Activated CD8-positive, alpha-beta memory T cell treated with anti-CD3 and anti-CD28 coated beads for 24 hours (primary cell): ENCODE data around the gene ZNF580.

ENCODE experiments used
- DNase-seq: peaks from one replicate; pipeline ENCODE4 v3.0.0-alpha.2; 2020

The ZNF580 gene

DNA sequence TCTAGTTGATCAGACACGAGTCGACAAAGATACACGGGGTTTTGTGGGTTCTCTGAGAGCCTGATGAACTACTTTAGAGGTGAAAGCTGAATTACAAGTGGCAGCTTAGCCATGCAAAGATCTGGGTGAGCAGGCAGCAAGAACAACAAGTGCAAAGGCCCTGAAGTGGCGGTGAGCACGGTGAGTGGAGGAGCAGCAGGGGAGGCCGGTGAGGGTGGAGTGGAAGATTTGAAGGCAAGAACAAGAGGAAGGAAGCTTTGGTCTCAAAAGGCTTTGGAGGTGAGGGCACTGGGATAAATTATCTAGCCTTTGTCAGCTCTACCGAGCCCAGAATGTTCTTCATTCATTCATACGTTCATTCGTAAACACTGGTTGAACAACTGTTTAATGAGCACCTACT lies 34.0 kb upstream of the ZNF580 start:
- no peak for DNase-seq

DNA sequence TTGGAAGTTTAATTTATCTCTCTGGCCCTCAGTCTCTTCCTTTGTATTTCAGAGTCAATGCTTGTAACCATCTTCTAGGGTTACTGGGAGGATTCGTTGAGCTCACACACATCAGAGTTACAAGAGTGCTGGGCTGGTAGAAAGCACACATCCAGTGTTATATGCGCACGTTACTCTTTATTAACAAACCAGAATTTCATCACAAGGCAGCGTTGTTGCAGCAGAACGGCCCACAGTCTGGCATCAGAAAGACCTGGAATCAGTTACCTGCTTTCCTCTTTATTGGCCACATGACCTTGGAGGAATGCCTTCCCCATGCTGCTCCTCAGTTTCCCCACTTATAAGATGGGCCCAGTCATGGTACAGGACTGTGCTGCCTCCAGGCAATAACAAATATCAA lies 31.5 kb upstream of the ZNF580 start:
- DNase-seq = no peak

DNA sequence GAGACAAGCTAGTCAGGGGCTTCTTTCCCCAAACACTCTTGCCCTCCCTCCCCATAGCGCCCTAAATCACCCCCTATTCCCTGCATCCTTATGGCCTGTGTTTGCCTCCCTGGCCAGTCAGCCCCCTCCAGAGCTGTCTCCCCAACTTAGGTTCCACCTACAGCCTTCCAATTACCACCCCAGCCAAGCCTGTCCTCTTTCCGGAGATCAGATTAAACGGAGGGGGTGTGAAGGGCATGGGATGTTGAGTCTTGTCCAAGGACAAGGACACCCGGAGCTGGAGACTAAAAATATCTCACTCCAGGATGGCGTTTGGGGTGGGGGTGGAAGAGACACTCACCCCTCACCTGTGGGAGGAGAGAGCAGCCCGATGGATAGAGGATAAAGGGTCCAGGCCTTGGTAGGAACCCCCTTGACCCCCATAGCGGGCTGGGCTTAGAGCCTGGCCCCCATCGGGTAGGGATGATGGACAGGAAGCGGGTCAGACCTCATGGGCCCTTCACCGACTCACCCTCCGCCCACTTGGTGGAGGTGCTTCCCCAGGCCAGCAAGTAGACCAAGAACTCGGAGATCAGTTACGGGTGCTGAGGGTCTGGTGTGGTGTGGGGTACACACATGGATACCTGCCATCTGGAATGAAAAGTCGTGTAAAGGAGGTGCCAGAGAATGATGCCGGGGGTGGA lies 29.4 kb upstream of the ZNF580 start:
- no peak for DNase-seq

DNA sequence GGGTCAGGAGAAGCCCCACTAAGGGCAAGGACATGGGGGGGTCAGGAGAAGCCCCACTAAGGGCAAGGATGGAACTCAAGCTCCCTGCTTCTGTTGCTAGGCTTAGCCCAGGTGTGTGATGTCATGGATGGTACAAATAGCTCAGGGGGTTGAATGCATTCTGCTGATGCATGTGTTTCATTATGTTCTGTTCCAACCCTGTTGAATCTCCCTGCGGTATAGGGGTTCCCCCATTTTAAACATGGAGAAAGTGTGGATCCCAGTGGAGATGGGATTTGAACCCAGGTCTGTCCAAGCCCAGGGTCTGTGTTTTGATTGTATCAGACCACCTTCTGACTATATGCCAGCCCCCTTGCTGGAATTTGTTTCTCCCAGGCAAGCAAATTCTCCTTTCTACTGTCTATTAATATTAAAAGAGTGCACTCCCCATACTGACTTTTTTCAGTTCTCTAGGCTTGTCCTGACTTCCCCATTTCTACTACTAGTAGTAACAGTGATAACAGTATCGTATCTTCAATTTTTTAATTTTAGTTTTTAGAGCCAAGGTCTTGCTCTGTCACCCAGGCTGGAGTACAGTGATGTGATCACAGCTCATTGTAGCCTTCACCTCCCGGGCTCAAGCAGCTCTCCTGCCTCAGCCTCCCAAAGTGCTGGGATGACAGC lies 28.7 kb upstream of the ZNF580 start:
- no peak for DNase-seq

DNA sequence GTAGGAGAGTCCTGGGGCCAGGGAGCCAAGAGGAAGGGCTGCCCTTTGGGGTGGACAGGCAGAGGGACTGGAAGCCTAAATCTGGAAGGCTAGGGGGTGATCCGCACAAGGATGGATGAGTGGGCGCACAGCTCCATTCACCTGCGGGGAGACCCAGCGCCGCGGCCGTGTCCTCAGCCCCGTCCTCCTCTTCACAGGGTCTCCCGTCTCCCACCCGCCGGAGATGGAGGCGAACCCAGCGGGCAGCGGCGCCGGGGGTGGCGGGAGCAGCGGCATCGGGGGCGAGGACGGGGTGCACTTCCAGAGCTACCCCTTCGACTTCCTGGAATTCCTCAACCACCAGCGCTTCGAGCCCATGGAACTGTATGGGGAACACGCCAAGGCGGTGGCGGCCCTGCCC lies 27.4 kb upstream of the ZNF580 start:
- no peak for DNase-seq

DNA sequence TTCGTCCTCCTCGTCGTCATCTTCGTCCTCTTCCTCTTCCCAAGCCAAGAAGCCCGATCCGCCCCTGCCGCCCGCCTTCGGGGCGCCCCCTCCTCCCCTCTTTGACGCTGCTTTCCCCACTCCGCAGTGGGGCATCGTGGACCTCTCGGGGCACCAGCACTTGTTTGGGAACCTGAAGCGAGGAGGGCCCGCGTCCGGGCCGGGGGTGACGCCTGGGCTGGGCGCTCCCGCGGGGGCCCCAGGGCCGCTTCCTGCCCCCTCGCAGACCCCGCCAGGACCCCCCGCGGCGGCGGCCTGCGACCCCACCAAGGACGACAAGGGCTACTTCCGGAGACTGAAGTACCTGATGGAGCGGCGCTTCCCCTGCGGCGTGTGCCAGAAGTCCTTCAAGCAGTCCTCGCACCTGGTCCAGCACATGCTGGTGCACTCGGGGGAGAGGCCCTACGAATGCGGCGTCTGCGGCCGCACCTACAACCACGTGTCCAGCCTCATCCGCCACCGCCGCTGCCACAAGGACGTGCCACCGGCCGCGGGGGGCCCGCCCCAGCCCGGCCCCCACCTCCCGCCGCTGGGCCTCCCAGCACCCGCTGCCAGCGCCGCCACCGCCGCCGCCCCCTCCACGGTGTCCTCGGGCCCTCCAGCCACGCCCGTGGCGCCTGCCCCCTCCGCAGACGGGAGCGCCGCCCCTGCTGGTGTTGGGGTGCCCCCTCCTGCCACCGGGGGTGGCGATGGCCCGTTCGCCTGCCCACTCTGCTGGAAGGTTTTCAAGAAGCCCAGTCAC lies 26.7 kb upstream of the ZNF580 start:
- no peak for DNase-seq

DNA sequence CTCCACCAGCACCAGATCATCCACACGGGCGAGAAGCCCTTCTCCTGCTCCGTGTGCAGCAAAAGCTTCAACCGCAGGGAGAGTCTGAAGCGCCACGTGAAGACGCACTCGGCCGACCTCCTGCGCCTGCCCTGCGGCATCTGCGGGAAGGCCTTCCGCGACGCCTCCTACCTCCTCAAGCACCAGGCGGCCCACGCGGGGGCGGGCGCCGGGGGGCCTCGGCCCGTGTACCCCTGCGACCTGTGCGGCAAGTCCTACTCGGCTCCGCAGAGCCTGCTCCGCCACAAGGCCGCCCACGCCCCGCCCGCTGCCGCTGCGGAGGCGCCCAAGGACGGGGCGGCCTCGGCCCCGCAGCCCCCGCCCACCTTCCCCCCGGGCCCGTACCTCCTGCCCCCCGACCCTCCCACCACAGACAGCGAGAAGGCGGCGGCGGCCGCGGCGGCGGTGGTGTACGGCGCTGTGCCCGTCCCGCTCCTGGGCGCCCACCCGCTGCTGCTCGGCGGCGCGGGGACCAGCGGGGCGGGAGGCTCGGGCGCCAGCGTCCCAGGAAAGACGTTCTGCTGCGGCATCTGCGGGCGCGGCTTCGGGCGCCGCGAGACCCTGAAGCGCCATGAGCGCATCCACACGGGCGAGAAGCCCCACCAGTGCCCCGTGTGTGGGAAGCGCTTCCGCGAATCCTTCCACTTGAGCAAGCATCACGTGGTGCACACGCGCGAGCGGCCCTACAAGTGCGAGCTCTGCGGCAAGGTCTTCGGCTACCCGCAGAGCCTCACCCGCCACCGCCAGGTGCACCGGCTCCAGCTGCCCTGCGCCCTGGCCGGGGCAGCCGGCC lies 25.9 kb upstream of the ZNF580 start:
- DNase-seq = no peak

DNA sequence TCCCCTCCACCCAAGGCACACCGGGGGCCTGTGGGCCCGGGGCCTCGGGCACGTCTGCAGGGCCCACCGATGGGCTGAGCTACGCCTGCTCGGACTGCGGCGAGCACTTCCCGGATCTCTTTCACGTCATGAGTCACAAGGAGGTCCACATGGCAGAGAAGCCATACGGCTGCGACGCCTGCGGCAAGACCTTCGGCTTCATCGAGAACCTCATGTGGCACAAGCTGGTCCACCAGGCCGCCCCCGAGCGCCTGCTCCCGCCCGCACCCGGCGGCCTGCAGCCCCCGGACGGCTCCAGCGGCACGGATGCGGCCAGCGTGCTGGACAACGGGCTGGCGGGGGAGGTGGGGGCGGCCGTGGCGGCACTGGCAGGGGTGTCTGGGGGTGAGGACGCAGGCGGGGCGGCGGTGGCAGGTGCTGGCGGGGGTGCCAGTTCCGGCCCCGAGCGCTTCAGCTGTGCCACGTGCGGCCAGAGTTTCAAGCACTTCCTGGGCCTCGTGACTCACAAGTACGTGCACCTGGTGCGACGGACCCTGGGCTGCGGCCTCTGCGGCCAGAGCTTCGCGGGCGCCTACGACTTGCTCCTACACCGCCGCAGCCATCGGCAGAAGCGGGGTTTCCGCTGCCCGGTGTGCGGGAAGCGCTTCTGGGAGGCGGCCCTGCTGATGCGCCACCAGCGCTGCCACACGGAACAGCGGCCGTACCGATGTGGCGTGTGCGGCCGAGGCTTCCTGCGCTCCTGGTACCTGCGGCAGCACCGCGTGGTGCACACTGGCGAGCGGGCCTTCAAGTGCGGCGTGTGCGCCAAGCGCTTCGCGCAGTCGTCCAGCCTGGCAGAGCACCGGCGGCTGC lies 25.0 kb upstream of the ZNF580 start:
- no peak for DNase-seq

DNA sequence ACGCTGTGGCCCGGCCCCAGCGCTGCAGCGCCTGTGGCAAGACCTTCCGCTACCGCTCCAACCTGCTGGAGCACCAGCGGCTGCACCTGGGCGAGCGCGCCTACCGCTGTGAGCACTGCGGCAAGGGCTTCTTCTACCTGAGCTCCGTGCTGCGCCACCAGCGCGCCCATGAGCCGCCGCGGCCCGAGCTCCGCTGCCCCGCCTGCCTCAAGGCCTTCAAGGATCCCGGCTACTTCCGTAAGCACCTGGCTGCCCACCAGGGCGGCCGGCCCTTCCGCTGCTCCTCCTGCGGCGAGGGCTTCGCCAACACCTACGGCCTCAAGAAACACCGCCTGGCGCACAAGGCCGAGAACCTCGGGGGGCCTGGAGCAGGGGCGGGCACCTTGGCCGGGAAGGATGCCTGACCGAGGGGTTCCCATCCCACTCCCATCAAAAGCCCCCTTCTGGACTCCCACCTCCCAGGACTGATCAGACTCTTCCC lies 24.4 kb upstream of the ZNF580 start:
- DNase-seq = no peak

DNA sequence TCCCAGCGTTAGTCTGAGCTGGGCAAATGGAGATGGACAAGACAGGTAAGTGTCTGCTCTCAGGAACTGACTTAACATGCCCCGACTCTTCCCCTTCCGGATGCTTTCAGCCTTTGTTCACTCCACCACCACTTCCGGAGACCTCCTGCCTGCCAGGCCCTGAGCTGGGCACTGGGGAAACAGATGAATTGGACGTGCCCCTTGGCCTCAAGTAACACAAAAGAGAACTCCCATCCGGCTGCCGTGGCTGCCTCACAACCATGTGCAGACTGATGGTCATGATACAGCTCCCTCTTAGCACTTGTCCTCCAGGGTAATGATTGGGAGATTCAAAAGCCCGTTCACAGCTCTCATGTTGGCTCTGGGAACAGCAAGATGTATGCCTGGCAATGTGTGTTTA lies 23.4 kb upstream of the ZNF580 start:
- DNase-seq = no peak

DNA sequence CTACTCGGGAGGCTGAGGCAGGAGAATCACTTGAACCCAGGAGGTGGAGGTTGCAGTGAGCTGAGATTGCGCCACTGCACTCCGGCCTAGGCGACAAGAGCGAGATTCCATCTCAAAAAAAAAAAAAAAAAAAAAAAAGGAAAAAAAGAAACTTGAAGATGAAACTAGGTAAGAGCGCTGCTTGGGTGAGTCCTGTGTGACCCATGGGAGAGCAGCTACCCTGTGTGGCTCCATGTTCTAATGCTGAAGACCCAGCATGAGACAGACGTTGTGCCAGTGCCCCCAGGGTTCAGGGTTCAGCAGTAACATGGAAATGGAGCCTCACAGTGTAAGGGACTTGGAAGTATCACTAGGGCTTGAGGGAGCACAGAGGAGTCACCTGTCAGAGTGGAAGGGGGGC lies 22.4 kb upstream of the ZNF580 start:
- DNase-seq = no peak

DNA sequence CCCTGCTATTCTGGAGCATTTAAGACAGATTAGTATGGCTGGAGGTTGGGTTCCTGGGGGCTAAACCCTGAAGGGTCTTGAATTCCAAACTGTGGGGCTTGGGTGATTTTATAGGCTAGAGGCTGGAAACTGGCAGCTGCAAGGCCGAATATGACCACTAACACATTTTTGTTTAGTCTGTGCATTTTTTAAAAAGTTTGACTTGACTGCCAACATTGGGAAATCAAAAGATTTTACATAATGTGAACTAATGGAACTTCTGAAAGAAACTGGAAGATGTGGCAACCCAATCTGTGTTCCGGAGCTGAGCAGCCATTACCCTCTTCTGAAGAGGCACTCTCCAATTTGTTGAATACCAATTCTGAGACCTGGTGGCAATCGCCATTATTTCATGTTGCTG lies 21.5 kb upstream of the ZNF580 start:
- no peak for DNase-seq

DNA sequence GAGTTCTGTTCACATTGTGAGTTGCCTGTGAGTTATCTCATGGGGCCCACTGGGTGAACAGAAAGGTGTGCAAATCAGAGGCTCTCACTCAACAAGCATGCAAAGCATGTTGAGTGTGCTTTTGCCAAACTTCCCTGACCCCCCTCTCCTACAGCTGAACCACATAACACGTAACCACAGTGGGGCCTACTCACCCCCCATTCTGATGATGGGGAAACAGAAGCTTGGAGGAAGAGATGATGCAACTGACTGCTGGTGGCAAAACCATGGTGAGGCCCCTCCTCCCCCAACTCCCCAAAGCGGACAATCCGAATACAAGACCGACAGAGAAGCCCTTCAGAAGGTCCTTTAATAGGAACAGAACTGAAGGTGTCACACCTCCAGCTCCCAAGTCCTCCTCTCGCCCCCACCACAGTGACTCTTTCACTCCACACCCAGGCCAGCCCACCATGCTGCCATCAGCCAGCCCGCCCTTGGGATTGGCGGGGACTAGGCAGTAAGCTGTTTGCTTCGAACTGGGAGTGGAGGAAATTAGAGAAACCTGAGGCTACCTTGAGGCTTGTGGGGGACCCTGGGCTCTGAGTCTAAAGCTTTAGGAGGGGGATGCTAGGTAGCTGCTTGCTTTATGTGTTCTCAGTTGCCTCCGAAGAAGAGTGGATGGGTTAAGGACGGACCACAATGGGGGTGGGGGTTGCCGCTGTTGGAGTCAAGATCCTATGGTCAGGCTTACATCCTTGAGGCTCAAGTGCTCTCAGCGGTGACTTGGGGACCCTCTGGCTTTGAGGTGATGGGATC lies 20.2 kb upstream of the ZNF580 start:
- DNase-seq = peak; percentile 66

DNA sequence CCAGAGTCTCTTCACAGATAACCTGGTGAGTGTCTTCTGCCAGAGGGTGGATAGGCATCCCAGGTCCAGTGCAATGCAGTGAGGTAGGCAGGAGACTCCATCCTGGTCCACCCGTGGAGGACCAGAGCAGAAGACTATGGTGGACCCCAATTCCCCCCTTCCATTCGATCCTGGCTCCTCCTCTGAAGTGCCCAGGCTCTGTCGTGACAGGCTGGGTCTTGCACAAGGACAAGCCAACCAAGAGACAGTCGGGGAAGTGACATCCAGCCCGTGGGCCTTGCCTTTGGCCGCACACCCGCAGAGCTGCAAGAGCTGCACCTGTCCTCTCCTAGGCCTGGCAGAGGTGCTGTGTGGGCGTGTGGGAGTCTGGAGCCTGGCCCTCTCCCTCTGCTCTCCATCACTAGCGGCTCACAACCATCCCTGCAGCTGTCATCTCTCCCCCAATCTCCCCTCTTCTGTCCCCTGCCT lies 19.6 kb upstream of the ZNF580 start:
- DNase-seq = no peak

DNA sequence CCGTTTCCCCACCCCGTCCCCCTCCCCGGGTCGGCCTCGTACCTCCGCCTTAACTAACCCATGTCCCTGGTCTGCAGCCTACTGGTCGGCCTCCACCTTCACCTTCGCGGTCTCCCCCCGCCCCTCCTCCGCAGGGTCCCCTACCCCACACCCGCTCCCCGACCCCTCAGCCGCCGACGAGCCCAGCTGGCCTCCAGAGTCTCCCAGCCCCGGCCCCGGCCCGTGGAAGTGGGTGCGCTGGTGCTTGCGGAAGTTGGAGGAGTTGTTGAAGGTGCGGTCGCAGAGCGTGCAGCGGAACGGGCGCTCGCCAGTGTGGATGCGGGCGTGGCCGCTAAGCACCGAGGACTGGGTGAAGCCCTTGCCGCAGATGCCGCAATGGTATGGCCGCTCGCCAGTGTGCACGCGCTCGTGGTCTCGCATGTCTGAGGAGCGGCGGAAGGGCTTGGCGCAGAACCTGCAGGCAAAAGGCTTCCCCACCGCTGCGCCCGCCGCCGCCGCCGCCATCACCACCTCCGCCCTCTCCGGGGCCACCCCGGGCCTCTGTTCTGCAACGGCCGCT lies 19.1 kb upstream of the ZNF580 start:
- DNase-seq = no peak

DNA sequence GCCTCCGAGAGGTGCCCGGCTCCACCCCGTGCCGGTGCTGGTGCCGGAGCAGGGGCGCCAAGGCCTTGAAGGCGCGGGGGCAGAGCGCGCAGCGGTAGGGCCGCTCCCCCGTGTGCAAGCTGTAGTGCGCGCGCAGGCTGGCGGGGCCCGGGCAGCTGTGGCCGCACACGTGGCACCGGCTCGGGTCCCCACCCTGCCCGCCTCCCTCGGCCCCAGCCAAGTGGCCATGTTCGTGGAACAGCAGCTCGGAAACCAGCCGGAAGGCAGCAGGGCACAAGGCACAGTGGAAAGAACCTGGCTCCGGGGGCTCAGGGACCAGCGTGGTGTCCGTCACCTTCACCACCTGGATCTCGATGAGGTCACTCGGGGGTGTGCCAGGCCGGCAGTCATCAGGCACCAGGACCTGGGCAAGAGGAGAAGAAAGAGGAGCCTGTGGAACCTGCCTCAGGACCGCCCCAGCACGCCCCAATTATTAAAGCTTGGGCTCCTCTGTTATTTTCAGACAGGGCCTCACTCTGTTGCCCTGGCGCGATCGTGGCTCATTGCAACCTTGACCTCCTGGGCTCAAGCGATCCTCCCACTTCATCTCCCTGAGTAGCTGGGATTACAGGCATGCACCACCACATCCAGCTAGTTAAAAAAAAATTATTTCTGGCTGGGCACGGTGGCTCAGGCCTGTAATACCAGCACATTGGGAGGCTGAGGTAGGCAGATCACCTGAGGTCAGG lies 18.4 kb upstream of the ZNF580 start:
- no peak for DNase-seq

DNA sequence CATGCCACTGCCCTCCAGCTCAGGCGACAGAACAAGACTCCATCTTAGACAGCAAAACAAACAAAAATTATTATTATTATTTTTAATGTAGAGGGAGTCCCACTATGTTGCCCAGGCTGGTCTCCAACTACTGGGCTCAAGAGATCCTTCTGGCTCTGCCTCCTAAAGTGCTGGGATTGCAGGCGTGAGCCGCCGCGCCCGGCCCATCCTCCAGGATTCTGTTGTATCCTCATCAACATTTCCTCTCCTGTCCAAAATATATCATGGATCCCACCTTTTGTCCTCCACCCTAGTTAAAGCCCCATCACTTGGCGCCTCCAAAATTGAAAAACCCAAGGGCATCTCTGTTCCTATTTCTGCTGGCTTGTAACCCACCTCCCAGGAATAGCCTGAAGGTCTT lies 17.7 kb upstream of the ZNF580 start:
- DNase-seq = no peak

DNA sequence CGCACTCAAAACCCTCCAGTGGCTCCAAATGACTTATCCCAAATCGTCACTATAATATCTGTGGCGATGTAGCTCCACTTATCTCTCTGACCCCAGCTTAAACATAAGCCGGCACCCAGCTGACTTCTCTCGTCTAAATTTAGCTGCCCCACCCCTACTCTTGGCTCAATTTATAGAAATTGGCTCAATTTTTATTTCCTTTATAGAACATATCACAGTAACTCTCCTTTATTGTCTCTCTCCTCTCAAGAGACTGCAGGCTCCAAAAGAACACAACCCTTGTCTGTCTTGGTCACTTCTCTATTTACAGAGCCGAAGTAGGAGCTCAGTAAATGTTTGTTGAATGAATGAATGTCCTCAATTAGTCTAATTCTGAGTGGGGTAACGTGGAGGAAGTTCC lies 17.2 kb upstream of the ZNF580 start:
- no peak for DNase-seq

DNA sequence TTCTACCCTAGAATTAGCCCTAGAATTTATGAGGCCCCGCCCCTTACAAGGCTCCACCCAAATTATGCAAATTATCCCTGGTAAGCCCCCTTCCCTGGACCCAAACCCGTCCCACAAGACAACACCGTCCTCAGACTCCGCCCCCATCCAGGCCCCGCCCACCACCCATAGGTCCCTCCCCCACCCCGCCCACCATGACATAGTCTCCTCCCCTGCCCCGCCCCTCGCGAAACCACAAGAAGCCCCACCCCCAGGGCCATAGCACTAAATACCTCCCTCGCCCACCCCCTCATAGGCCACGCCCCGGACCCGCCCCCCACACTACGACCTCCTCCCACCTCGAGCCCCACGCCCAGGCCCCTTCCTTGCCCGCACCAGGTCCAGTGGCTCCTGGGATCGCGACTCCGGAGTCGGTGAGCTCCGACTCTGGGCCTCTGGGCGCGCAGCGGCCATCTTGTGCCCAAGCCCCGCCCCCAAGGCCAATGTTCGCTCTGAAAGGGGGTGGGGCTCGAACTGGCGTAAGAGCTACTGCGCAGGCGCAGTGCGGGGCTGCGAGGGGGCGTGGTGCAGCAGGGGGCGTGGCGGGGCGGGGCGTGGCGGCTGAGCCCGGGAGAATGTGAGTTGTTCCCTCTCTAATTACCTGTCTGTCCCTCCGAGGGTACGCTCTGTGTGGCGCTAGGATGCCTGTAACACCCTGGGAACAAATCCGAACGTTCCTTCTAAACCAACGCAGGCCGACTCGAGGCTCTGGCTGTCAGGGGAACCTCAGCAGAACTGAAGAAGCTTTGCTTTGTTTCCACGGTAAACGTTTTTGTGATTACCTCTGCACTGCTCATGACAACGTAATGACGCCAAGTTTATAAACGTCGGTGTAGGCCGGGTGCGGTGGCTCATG lies 16.4 kb upstream of the ZNF580 start, which contains the start of gene ZNF784:
Gene ZNF784 (minus strand): TSS at position 458 of the 895 bp plus-strand sequence. CDS start 5 bp downstream, at position 453.
- peak; percentile 96 for DNase-seq
